NCI-H748 treated with DMSO at 0.1 percent for 48 hours (cell line): ENCODE data around the gene PHACTR1.
"Not testable (repeated sequence)": the region's sequence is repeated elsewhere in the genome, so short reads cannot be mapped to it uniquely, and the experiment has no call there.

ENCODE experiments used
- DNase-seq: peaks from one replicate; lab custom pipeline; 2025; lab: John Stamatoyannopoulos, UW

Gene PHACTR1

GRCh38 chr6:12903246-12903645 is 186.7 kb downstream of the PHACTR1 start:
- DNase-seq: no peak

- DNase-seq: no peak
These were observed 193.3 kb downstream of the PHACTR1 start for GRCh38 chr6:12909833-12910232.

DNA sequence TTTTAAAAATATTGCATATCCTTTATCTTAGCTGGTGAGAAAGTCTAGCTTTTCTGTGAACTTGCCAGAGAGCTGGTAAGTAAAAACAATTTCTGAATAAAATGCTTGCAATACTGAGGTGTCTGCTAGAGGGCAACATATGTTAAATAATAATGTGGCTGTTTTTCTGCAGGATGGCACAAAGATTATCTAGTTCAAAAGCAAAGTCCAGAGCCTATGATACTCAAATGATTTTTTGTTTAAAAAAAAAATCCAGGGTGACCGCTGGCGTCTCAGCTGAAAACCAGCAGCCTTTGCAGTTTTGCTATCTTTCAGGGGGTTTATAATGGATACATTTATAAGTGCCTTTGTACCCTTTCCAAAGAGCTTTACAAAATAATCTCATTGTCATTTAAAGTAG is 194.9 kb downstream of the PHACTR1 start:
- DNase-seq: peak; percentile 61

DNA sequence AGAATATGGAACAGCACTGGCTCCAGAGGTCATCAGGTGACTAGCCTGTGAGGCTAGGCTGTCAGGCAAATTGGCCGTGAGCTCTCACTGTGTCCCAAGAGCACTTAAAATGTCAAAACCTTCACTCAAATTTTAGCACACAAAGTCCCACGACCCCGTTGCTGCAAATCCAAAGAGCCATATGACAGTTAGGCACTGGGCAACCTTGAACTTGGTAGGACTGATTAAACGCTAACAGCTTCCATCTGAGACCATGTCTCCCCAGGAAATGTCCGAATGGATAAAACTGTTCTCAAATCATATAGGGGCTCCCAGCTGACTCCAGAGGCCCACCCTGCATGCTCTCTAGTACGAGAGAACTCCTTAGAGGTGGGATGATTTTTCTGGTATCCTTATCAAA is 196.6 kb downstream of the PHACTR1 start:
- no peak for DNase-seq

GRCh38 chr6:12916006-12916405 is 199.4 kb downstream of the PHACTR1 start:
- DNase-seq: no peak

GRCh38 chr6:12916420-12917136 is 200.0 kb downstream of the PHACTR1 start:
- DNase-seq: no peak

- no peak for DNase-seq
These were observed 204.9 kb downstream of the PHACTR1 start for GRCh38 chr6:12921467-12921866.

- no peak for DNase-seq
These were observed 207.2 kb downstream of the PHACTR1 start for GRCh38 chr6:12923644-12924235.

GRCh38 chr6:12924911-12925310 is 208.3 kb downstream of the PHACTR1 start:
- DNase-seq: no peak

DNA sequence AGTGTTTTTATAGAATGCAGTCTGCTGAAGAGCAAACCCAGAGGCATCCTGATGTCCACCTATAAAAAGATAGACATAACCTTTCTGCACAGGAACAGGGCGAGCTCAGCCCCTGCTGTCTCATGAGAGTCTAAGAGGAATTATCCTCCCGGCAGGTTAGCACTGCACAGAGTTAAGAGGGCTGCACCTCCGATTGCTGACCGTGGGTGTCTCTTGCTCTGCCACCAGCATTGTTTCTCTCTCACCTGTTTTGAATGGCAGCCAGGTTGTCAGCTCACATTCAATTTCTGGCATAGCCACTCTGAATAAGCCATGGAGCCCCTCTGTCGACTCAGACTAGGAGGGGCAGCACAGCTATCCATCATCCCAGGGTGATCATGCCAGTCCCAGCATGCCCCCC is 211.2 kb downstream of the PHACTR1 start:
- no peak for DNase-seq

- DNase-seq: no peak
These were observed 213.1 kb downstream of the PHACTR1 start for GRCh38 chr6:12929678-12930077.

GRCh38 chr6:12931639-12932038 is 215.1 kb downstream of the PHACTR1 start:
- DNase-seq: no peak

DNA sequence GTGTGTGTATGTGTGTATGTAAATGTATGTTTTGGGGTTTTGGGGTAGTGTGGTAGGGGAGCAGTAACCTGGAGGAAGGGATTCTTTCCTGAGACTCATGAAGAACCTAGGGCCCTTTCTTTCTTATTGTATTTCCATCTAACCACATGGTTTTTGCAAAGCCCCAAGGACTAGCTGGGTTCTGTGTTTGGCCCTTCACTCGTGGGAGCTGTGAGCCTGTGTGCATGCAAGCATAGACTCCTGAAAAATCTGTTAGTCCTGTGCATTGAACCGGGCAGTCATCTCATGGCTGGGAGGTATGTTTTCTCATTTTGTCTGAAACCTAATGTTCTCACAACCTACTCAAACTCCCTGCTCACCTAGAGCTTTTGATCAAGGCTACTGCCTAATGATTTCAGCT is 219.1 kb downstream of the PHACTR1 start:
- no peak for DNase-seq

DNA sequence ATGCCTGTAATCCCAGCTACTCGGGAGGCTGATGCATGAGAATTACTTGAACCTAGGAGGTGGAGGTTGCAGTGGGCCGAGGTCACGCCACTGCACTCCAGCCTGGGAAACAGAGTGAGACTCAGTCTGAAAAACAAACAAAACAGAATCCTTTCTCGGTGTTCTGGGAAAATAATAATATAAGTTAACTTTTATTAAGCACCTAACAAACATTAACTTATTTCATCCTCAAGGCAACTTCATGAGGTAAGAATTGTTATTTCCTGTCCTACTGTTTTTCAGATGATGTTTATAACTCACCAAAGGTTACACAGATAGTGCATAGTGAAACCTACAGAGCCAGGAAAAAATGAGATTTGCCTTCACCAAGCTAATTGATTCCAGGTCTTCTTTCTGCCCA is 221.4 kb downstream of the PHACTR1 start:
- DNase-seq: no peak

DNA sequence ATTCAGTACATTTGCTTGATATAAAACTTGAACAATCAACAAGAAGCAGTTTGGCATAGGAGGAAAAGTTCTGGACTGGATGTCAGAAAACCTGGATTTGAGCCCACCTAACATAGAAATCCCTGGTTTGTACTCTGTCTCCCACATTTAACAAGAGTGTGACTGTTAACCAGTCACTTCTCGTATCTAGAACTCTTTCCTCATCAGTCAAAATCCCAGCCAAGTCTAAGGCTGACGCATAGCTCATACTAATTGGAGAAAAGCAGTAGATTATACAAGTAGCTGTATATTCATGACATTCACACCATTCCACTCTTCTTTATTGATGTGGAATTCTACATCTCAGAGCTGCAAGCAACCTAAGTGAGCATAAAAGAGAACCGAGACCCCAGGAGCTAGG is 222.7 kb downstream of the PHACTR1 start:
- no peak for DNase-seq

DNA sequence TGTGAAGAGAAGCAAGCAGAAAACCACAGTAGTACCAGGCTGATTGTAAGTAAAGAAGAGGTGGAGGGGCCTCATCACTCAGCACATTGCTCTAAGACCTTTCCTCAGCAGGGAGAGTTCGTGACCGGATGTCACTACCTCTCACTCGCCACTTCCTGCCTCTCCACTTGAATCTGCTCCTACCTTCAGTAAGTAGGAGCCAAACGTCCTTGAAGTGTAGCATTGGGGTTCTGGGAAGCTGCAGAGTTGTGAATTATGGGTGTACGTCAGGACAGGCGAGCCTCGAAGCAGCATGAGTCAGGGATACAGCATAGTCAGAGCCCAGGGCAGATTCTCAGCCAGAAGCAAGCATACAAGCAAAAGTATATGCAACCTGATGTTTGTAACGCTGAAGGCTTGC is 224.9 kb downstream of the PHACTR1 start:
- no peak for DNase-seq

GRCh38 chr6:12943549-12943948 is 227.0 kb downstream of the PHACTR1 start:
- DNase-seq: no peak

DNA sequence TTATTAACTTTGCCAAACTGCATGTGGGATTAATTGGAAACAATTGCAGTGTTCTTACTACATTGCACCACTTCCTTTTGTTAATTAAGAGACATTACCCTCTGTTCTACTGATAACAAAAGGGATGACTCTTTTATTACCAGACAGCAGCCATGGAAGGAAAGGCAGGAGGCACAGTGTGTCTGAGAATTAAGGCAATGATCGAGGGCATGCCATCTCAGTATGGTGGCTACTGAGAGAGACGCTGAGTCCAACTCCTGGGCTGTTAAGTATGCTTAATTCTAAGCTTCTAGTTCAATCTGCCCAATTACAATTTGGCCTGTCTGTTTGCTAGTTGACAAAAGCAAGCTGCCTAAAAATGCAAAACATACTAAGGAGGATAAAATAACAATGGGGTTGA is 227.4 kb downstream of the PHACTR1 start:
- no peak for DNase-seq

- not testable (repeated sequence) for DNase-seq
These were observed 228.0 kb downstream of the PHACTR1 start for GRCh38 chr6:12944528-12944927.

GRCh38 chr6:12947151-12947871 is 230.7 kb downstream of the PHACTR1 start:
- no peak for DNase-seq

DNA sequence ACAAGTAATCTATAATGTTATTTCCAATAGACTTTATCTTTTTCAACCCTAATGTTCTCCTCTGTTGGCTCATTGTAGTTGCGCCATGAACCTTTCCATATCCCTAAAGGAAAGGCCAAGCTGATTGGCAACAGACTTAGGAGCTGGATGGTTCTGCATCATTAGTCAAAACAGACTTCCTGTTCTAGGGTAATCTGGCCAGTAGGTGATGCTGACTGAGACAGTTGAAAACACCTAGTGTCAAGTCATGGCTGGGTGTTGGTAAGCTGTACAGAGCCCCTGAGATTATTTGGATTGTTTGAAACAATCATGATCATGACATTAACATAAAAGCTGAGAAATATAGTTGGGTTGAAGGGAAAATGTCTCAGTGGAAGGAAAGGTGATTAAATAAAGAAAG is 231.4 kb downstream of the PHACTR1 start:
- no peak for DNase-seq

DNA sequence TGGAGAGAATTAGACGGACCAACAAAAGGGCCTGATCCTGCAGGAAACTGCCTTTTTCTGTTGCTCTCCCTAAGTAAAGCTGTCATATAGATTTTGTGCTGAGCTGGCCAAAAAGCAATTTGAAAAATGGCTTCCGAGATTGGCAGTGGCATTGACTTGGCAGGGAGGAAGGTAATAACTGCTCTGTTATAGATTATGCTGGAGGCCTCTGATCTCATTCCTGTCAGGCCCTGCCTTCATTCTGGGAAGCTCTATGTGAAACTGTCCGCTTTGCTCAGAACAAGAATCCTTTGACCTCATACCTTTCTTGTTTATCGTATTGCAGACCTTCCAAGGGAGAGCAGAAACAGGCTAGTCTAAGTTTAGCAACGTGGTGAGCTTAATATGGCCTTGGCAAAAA is 234.4 kb downstream of the PHACTR1 start:
- DNase-seq: no peak

- DNase-seq: no peak
These were observed 234.8 kb downstream of the PHACTR1 start for GRCh38 chr6:12951415-12951814.
